ENCODE data around the gene SFMBT1. TPM values are rescaled to one million over a fixed set of nuclear protein-coding genes. Genes with fewer than 3 reads are reported as not detected.

SFMBT1 gene
- total RNA-seq, 1 experiment from 2014 or later = 3.6 TPM

- in situ Hi-C loops (cut with HindIII; ENCODE audit: low sequenced_read_pairs) = no loop called here
- no peak for DNase-seq (ENCODE audit: low spot score)
These were observed 34.5 kb downstream of the SFMBT1 start for GRCh38 chr3:53011324-53011723.

GRCh38 chr3:53009826-53010539 is 35.9 kb downstream of the SFMBT1 start:
- in situ Hi-C loops (cut with HindIII; ENCODE audit: low sequenced_read_pairs) = no loop called here
- DNase-seq (ENCODE audit: low spot score) = no peak

GRCh38 chr3:53008932-53009331 is 36.9 kb downstream of the SFMBT1 start:
- no peak for DNase-seq (ENCODE audit: low spot score)
- in situ Hi-C loops (cut with HindIII; ENCODE audit: low sequenced_read_pairs) = no loop called here

GRCh38 chr3:53005854-53006513 is 39.9 kb downstream of the SFMBT1 start:
- no peak for DNase-seq (ENCODE audit: low spot score)
- in situ Hi-C loops (cut with HindIII; ENCODE audit: low sequenced_read_pairs) = no loop called here

- DNase-seq (ENCODE audit: low spot score) = no peak
- in situ Hi-C loops (cut with HindIII; ENCODE audit: low sequenced_read_pairs) = no loop called here
These were observed 40.5 kb downstream of the SFMBT1 start for GRCh38 chr3:53005338-53005737.

GRCh38 chr3:53003320-53003719 is 42.6 kb downstream of the SFMBT1 start:
- in situ Hi-C loops (cut with HindIII; ENCODE audit: low sequenced_read_pairs) = no loop called here
- no peak for DNase-seq (ENCODE audit: low spot score)

GRCh38 chr3:52998771-52999513 is 46.9 kb downstream of the SFMBT1 start:
- no peak for DNase-seq (ENCODE audit: low spot score)
- in situ Hi-C loops (cut with HindIII; ENCODE audit: low sequenced_read_pairs) = no loop called here

GRCh38 chr3:52990637-52991036 is 55.2 kb downstream of the SFMBT1 start:
- in situ Hi-C loops (cut with HindIII; ENCODE audit: low sequenced_read_pairs) = no loop called here
- DNase-seq (ENCODE audit: low spot score) = no peak

GRCh38 chr3:52986938-52987337 is 58.9 kb downstream of the SFMBT1 start:
- peak; percentile 18 for DNase-seq (ENCODE audit: low spot score)
- in situ Hi-C loops (cut with HindIII; ENCODE audit: low sequenced_read_pairs) = no loop called here

GRCh38 chr3:52986049-52986448 is 59.8 kb downstream of the SFMBT1 start:
- DNase-seq (ENCODE audit: low spot score) = no peak
- in situ Hi-C loops (cut with HindIII; ENCODE audit: low sequenced_read_pairs) = no loop called here

GRCh38 chr3:52983828-52984227 is 62.0 kb downstream of the SFMBT1 start:
- DNase-seq (ENCODE audit: low spot score) = no peak
- in situ Hi-C loops (cut with HindIII; ENCODE audit: low sequenced_read_pairs) = no loop called here

GRCh38 chr3:52983336-52983807 is 62.5 kb downstream of the SFMBT1 start:
- in situ Hi-C loops (cut with HindIII; ENCODE audit: low sequenced_read_pairs) = no loop called here
- DNase-seq (ENCODE audit: low spot score) = no peak

- in situ Hi-C loops (cut with HindIII; ENCODE audit: low sequenced_read_pairs) = no loop called here
- no peak for DNase-seq (ENCODE audit: low spot score)
These were observed 63.0 kb downstream of the SFMBT1 start for GRCh38 chr3:52982839-52983238.

GRCh38 chr3:52979190-52979983 is 66.5 kb downstream of the SFMBT1 start:
- in situ Hi-C loops (cut with HindIII; ENCODE audit: low sequenced_read_pairs) = no loop called here
- no peak for DNase-seq (ENCODE audit: low spot score)

GRCh38 chr3:52978109-52978754 is 67.6 kb downstream of the SFMBT1 start:
- in situ Hi-C loops (cut with HindIII; ENCODE audit: low sequenced_read_pairs) = no loop called here
- peak; percentile 35 for DNase-seq (ENCODE audit: low spot score)

- no peak for DNase-seq (ENCODE audit: low spot score)
- in situ Hi-C loops (cut with HindIII; ENCODE audit: low sequenced_read_pairs) = no loop called here
These were observed 72.1 kb downstream of the SFMBT1 start for GRCh38 chr3:52973806-52974205.

- DNase-seq (ENCODE audit: low spot score) = no peak
- in situ Hi-C loops (cut with HindIII; ENCODE audit: low sequenced_read_pairs) = no loop called here
These were observed 74.0 kb downstream of the SFMBT1 start for GRCh38 chr3:52971895-52972294.

GRCh38 chr3:52967398-52967797 is 78.5 kb downstream of the SFMBT1 start:
- no peak for DNase-seq (ENCODE audit: low spot score)
- in situ Hi-C loops (cut with HindIII; ENCODE audit: low sequenced_read_pairs) = no loop called here

- in situ Hi-C loops (cut with HindIII; ENCODE audit: low sequenced_read_pairs) = no loop called here
- DNase-seq (ENCODE audit: low spot score) = no peak
These were observed 83.7 kb downstream of the SFMBT1 start for GRCh38 chr3:52962160-52962559.

Measured in G401 (cell line).